GM18873 (cell line): Measurements from ENCODE around the gene ZNF462.
"Not testable (repeated sequence)": the region's sequence is repeated elsewhere in the genome, so short reads cannot be mapped to it uniquely, and the experiment has no call there.

Experiments used
- ATAC-seq: cut with Tn5 transposase; IDR thresholded peaks from one replicate; pipeline ENCODE4 v1.9.1; 2021; ENCODE audit warnings: mild to moderate bottlenecking, moderate library complexity, moderate number of reproducible peaks; ENCODE audit not compliant: unreplicated experiment, low FRiP score

ZNF462 gene

DNA sequence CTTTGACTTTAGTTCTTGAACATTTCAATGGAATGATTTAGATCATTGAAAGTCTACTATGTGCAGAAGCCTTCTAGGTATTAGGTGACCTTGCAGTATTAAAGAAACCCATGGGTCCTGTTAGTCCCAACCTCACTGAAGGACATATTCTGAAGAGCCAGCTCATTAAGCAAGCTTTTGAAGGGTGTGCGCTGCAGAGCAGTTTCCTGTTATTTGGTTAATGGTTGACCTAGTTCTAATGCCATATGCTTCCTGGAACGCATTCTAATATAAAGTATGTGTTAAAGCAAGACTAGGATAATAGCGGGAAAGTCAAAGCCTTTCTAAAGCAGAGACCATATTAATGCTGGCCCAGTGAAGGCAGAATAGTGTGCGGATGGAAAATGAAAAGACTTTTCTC lies 20.1 kb downstream of the ZNF462 start:
- ATAC-seq, result no peak

DNA sequence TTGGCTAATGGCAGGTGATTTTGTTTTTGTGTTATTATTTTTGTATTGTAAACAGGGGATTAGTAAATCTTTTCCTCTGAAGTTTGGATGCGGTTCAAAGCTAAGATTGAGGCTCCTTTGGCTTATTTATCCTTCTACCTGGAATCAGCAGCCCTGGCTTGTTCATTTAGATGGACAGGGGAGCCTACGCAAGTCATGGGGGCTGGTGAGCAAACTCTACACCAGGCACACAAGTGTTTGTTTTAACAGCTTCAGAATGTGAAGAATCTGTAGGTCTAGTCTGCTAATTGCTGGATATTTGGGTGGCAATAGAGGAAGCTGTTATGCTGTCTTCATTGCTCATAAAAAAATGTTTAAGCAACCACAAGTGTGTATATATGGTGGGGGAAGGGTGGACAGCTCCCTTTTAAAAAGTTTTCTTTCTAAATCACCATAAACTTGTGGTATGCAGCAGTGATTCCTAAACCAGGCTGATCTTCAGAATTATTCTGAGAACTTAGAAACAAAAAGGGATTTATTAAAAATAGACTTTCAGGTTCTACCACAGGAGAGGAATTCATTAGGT lies 20.7 kb downstream of the ZNF462 start:
- no peak for ATAC-seq

DNA sequence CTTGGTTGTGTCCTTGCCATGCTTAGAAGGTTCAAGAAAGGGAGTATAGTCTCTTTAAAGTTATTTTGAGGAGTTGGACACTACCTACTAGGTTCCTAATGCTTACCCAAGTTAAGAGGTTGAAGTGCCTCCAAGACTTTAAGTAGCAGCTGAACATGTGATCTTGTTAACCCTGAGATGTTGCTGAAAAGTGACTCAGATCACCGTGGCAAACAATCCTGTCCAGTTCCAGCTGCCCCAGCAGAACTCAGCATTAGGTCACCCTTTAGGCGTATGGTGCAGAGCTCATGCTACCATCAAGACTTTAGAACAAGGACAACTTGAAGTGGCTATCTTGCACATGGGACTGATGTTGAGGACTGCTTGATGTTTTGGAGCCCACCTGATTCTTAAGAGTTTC lies 22.5 kb downstream of the ZNF462 start:
- ATAC-seq, result no peak

DNA sequence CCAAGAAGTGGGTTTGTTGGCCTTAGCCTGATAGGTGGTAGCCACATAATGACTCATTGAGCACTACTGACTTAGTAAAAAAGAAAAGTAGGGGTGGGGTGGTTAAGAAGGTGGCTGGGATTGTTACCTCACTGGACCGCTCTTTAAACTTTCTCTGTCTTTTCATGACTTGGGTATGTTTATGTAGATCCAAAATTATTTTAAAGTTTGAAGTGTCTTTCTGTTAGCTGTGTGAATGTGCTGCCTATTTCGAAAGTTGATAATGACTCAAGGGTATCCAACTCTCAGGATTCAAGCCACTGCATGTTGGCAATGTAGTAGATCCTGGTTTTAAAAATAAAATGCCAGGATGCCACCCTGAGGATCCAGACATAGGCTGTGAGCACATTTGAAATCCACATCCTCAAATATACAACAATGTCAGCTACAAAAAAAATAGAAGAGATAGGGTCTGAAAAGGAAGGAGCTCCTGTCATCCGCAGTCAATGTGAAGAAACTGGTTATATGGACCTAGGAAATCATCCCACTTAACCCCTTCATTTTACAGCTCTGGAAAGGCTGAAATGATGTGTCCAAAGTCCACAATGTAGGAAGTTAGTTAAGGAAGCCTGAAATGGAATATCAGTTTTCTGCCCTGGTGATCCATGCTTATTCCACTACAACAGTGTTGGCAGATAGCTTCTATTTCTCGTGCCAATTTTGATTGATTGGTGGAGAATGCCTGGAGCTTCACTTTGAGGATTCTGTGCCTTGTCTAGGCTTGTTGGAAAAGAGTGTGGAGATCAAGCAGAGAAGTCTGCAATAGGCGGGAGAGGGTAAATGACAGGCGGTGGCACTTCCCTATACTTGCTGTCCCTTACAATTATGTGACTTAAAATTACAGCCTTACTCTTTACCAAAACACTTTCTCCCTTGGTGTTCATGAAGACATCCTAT lies 23.4 kb downstream of the ZNF462 start:
- ATAC-seq, result no peak

DNA sequence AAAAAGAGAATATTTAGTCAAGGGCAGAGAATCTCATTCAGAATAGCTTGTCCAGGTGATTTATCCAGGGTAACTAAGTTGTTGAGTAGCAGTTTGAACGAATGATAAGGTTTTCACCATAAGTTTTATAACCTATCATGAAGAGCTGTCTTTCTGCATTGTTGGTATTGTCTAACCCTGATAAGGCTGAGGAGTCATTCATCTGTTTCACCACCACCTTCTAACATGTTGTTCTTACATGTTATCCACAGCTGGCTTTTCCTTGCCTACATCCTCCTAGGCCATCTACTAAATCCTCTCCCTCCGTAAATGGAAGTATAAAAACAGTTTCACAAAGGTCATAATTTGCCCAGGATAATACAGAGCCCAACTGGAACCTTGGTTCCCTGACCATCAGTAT lies 24.1 kb downstream of the ZNF462 start:
- ATAC-seq, result no peak

DNA sequence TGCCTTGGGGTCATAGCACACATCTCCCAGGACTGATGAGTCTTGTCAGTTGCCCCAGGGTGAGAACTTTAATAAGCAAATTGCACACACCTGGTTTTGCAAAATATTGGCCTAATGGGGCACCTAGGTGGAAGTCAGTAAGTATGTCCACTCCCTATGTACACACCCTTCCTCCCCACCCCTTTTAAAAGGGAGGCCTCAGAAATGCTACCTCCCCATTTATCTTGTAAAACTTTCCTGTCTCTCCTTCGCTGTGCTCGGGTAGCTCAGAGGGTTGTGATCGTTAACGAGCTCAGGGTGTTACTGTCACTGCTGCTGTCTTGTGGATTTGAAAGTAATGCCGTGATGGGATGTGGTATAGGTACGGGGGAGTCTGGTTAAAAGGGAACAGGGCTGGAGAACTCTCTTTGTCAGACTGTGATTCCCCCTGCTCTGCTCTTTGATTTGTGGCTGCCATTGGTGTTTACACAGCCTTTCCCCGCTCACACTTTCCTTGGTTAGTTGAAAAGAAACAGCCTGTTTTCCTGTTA lies 26.2 kb downstream of the ZNF462 start:
- no peak for ATAC-seq

DNA sequence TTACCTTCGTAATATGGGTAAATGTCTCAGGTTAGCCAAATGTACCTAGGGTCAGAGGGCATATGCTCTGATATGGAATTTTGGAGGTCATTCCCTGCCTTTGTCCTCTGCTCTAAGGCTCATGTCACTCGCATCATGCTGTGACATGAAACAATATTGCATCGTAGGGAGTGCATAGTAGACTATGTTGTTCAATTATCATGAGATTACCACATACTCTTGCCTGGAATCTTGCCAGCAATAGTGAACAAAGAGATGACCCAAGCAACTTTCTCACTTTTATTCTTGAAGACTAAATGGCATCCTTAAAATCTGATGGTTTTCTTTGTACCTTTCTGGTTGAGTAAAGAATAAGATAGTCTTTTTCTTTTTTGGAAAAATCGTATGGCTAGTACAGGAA lies 27.6 kb downstream of the ZNF462 start:
- no peak for ATAC-seq

DNA sequence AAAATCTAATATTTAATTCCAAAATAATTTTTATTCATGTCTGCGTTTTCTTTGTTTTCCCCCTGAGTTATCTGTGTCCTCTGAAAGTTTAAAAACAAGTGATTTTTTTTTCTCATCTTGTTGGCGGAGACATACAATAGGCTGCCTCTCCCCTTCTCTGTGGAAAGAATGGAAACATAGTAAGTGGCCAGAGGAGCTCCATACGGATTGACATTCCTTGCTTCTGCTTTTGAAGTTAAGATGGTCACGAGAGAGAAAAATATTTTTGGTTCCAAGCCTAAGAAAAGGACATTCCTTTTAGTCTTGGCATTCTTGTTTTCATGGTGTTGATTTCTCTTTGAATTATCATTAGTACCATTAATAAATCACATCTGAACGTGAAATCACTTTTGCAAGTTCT lies 28.3 kb downstream of the ZNF462 start:
- ATAC-seq, result no peak

DNA sequence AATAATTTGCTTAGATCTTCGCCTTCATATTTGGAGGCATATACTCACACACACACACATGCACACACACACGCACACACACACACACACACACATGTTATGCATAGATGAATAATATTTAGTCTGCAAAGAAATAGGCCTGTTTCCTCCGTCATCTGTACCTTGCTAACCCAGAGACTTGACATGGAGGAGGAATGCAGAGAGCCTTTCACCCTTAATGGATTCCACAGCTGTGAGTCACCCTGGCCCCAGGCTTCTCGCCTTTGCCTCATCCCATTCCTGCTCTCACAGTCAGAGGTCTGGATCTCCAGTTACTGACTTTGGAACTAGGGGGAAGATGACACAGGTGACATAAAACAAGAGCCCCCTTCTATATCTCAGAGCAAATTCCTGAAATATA lies 29.7 kb downstream of the ZNF462 start:
- ATAC-seq, result no peak

DNA sequence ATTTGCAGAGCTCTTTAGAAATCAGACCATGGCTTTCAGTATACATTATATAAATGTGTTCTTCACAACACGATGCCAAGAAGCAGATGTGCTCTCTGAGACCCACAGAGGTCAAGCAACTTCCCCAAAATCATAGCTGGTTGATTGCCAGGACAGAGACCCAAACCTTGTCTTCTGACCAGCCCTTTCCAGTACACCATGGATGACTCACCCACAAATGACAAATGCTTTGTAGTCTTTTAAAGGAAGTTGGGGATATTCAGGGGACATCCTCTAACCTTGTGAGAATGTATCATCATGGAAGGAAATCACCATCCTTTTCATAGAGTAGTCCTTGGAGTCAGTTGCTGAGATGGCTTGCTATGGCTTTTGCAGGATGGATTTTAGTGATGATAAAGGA lies 30.1 kb downstream of the ZNF462 start:
- ATAC-seq, result no peak

DNA sequence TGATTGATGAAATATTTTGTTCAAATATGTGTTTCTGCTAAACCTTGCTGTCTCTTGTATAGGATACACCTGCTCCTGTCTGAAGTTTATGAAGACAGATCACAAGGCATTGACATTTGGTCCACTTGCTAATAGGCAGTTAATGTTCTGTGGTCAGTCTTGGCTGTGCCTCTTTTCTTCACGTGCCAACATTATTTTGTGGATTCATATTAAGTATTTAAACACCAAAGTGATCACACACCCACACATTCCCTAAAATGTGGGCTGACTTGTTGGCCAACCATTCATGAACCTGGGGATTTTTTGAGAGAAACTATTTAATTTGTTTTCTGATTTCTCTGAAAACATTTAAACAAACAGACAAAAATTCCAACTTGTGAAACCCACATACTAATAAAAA lies 33.7 kb downstream of the ZNF462 start:
- no peak for ATAC-seq

DNA sequence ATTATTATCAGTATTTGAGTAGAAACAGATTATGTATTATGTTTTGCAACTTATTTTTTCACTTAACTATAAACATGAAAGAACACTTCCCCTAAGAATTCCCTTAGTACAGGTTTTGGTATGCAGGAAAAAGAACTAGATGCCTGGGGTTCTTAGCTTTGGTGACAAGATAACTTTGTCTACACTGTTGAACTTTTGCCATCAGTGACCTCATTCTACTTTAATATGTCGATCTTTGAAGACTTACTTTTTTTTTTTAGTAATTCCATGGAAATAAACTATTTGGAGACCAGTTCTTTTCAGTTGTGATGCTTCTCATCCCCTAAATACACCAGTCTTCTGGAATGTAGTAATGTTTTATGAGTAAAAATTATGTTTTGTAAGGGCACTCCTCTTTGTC lies 34.3 kb downstream of the ZNF462 start:
- no peak for ATAC-seq

DNA sequence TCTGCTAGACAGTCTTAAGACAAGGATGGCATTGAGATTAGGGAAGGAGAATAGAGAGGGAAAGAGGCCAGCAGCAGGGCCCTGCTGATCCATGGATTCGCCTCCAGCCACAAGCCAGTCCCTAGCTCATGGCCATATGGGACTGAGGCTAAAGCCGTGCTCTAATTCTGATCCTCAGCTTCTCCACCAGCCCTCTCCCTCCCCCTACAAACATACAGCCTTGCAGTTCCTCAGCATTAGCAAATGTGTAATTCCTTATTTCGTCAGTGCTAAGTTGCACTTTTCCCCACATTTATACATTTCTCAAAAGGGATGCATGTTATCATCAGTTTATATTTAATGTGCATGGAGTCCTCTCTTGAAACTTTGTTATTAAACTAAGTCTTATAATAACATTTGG lies 34.8 kb downstream of the ZNF462 start:
- ATAC-seq, result no peak

DNA sequence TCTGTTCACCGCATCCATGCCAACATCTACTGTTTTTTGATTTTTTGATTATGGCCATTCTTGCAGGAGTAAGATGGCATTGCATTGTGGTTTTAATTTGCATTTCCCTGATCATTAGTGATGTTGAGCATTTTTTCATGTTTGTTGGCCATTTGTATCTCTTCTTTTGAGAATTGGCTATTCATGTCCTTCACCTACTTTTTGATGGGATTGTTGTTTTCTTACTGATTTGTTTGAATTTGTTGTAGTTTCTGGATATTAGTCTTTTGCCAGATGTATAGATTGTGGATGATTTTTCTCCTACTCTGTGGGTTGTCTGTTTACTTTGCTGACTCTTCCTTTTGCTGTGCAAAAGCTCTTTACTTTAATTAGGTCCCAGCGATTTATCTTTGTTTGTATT lies 37.6 kb downstream of the ZNF462 start:
- not testable (repeated sequence) for ATAC-seq

DNA sequence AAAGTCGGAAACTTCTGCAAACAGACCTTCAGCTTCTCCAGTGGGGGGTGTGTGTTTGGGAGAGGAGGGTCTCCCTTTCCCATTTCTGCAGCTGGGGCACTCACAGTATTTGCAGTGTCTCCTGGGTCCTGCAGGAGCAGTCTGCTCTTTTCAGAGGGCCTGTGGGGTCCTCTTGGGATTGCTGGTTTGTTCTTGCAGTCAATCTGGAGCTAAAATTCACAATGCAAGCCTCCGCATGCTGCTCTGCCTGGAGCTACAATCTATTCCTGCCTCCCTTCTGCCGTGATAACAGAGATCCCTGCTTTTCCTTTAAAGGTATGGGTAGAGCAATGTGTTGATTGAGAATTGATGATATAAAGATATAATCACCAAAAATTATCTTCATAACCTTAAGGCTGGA lies 43.2 kb downstream of the ZNF462 start:
- ATAC-seq, result no peak

DNA sequence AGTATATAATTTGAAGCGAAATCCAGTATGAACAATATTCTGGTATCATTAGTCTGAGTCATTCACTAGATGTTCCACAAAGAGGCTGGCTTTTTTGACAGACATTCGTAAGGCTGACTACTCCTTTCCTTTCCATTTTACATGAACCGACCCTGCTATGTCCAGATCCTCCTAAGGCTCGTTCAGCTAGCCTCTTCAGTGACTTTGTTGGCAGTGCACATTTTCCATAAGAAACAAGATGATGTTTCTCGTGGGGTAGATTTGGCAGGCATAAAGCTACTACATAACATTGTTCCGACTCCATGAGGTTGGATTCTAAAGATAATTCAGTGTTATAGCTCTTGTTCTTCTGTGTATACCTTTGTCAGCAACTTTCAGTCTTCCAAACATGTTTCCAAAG lies 49.0 kb downstream of the ZNF462 start:
- ATAC-seq, result no peak

DNA sequence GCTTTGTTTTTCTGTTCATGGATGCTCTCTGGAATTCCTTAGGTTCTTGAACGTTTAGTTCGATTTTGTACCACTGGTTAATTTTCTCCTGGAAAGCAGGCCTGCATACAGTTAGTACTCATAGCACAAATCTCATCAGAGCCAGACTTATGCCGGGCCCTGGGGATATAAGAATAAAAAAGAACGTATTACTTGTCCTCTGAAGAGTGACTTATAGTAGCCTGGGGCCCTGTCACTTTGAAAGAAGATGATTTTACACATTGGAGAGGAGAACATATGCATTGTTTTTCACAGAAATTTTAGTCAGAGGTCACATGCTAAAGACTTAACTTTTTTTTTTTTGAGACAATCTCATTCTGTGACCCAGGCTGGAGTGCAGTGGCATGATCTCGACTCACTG lies 50.3 kb downstream of the ZNF462 start:
- ATAC-seq, result no peak

DNA sequence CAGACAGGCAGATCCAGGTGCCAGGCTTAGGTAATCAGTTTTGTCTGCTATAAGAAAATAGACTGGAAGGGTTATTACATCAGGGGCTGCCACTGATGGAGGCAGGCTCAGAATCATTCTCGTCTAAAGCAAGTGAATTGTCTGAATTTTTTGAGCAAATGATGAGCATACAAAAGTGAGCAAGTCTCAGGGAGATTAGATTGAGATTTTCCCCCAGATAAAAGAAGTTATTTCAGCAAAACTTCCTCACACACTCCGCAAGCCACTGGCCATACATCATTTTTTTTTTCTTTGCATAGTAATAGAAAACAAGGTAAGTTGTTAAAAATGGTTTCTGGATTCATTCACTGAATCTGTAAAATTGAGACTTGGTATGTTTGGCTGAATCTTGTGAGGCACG lies 52.9 kb downstream of the ZNF462 start:
- no peak for ATAC-seq

DNA sequence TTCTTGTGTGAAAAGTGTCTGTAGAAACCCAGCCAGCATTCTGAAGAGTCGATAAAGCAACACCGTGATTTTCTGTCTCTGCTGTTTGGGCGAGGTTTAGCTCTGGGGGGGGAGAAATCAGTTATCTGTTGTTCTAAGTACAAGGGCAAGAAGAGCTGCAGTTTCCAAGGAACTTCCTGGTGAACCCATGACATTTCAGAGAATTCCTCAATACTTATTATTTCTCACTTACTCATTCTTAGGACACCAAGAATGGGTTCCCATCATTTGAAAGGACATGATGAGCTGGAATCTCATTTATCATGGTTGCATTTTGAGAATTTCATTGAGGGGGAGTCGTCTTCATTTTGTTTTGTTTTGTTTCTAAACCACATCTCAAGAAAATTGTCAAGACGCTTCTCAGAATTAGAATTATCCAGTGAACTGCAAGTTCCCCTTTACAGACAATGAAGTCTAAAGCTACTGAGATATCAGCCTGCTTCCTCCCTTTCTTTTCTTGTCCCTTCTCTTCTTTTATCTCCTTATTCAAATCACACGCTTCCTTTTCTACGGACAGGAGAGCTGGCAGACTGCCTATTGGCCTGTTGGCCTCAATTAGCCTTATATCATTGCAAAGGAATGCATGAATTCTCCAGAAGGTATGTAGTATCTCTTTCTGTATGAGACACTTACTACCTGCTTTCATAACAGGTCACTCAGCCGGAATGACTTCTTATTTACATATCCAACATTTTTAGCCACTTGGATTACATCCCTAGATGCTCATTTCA lies 53.7 kb downstream of the ZNF462 start:
- no peak for ATAC-seq

DNA sequence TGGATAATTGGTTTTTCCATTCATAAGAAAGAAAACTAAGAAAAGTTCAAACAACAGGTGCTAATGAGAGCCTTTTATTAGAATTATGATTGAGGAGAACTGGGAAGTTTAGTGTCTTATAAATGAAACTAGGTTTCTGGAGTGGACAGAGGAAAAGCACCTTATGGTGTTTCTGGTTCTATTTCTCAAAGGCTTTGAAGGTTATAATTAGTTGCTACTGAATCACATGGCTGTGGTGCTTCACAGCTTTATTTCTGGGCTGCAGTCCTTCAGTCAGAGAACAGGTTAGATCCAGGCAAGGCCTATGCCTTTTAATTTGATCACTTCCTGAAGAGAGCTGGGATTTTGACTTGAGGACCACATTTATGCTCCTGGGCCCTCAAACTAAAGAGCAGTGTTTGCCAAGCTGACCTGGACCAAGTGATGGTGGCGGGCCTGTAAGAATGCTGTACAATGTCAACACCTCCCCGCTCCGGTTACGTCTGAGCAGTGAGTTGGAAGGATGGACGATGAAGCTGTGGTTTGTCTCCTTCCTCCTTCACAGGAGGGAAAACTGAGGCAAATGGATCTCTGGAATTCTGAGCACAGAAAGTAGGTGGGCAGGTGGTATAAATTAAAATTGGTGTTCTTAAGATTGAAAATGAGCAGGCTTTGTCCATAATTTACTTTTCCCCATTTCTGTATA lies 56.0 kb downstream of the ZNF462 start:
- ATAC-seq, result no peak

DNA sequence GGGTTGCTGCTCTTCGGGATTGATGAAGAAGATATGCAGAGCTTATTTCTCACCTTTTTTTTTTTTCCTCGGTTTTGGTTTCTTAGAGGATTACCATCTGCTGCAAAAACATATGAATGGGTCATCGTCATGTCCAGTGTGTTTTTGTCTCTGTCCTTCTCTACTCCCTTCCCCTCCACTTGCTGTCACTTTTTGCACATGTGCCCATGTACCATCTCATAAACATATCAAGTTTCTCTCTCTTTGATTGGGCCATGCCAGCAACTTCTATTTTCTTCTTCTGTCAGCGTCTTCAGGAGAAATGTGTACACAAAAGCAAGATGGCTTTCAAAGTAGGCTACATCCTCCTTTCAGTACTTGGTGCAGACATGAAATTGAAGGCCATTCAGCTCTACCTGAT lies 57.1 kb downstream of the ZNF462 start:
- no peak for ATAC-seq
